Left renal cortex interstitium (tissue), 4 donors: ENCODE measurements around the gene TEX12. TPM values are rescaled to one million over a fixed set of nuclear protein-coding genes. Genes with fewer than 3 reads are reported as not detected.

Source experiments
- DNase-seq, 4 donors: peaks; one replicate each; pipeline ENCODE4 v3.0.0-alpha.2; 2013; ENCODE audit warnings: low read depth in 4 of 4, low spot score in 2 of 4, missing footprints in 1 of 4
- polyA plus RNA-seq, 4 donors: library from polyadenylated mRNA; unstranded; fragments of 120-200 nt; gene quantifications; one replicate each; pipeline ENCODE4 v1.2.1, GENCODE V29; 2013; ENCODE audit not compliant: insufficient read length in 4 of 4

Gene TEX12
- polyA plus RNA-seq, 4 donors = 0.18 to 0.52 (median 0.24) TPM

GRCh38 chr11:112210890-112211289 is 43.7 kb downstream of the TEX12 start:
- no peak for DNase-seq

- DNase-seq = no peak
Observed at GRCh38 chr11:112211536-112211935, 44.4 kb downstream of the TEX12 start.

- no peak for DNase-seq
Observed at GRCh38 chr11:112212290-112212689, 45.1 kb downstream of the TEX12 start.

GRCh38 chr11:112212710-112213109 is 45.5 kb downstream of the TEX12 start:
- DNase-seq = no peak

- no peak for DNase-seq
Observed at GRCh38 chr11:112213753-112214152, 46.6 kb downstream of the TEX12 start.

- DNase-seq = no peak
Observed at GRCh38 chr11:112215621-112216020, 48.4 kb downstream of the TEX12 start.

- DNase-seq = no peak
Observed at GRCh38 chr11:112216561-112217105, 49.5 kb downstream of the TEX12 start.

- DNase-seq = peak in 3 of 4 donors; percentile 50 to 72 (median 61)
Observed at GRCh38 chr11:112219476-112220232, 52.5 kb downstream of the TEX12 start.

GRCh38 chr11:112221274-112221835 is 54.2 kb downstream of the TEX12 start:
- no peak for DNase-seq

Other genes starting within 250 kb of the TEX12 start
- 10 to 100 TPM in 3 of 4 donors, 1 to 10 TPM in 1; 9.7 to 14.4 (median 12.9) TPM for gene C11orf52, start 248.5 kb upstream of the TEX12 start, polyA plus RNA-seq
- 10 to 100 TPM; 19.2 to 20.7 (median 20.0) TPM for gene DIXDC1, start 230.0 kb upstream of the TEX12 start, polyA plus RNA-seq
- gene DLAT, start 142.0 kb upstream of the TEX12 start, polyA plus RNA-seq = 10 to 100 TPM; 46.3 to 56.9 (median 48.9) TPM
- gene PIH1D2, start 93.4 kb upstream of the TEX12 start, polyA plus RNA-seq = 10 to 100 TPM in 3 of 4 donors, 1 to 10 TPM in 1; 7.6 to 13.7 (median 11.0) TPM
- gene NKAPD1, start 93.1 kb upstream of the TEX12 start, polyA plus RNA-seq = 10 to 100 TPM; 48.8 to 61.1 (median 55.4) TPM
- gene TIMM8B, start 80.6 kb upstream of the TEX12 start, polyA plus RNA-seq = 10 to 100 TPM; 65.0 to 88.9 (median 76.5) TPM
- 100 to 1,000 TPM; 162 to 223 (median 180) TPM for gene SDHD, start 80.5 kb upstream of the TEX12 start, polyA plus RNA-seq
- 10 to 100 TPM in 2 of 4 donors, 1 to 10 TPM in 2; 4.3 to 15.4 (median 9.4) TPM for gene IL18, start 3.3 kb upstream of the TEX12 start, polyA plus RNA-seq
- gene BCO2, start 8.1 kb downstream of the TEX12 start, polyA plus RNA-seq = 1 to 10 TPM; 2.1 to 9.3 (median 4.5) TPM
- 10 to 100 TPM; 46.6 to 65.6 (median 54.4) TPM for gene PTS, start 59.1 kb downstream of the TEX12 start, polyA plus RNA-seq
- under 1 TPM in 1 of 4 donors, not detected in 3; 0.13 TPM for gene PLET1, start 93.5 kb downstream of the TEX12 start, polyA plus RNA-seq